Measurements from ENCODE around the gene ARL14EP.
A peak's percentile ranks its signal among the peaks of the same experiment; 100 is the strongest.

ARL14EP gene

GRCh38 chr11:30322826-30323710 lies at the start of gene ARL14EP:
TSS of gene ARL14EP (plus strand) at chr11:30323104. CDS start at chr11:30330949, 7,845 bp downstream.
- DNase-seq, result peak; percentile 95

GRCh38 chr11:30277176-30277575 lies 45.7 kb upstream of the ARL14EP start:
- DNase-seq, result no peak

- DNase-seq, result no peak
Observed at GRCh38 chr11:30279796-30280195, 43.1 kb upstream of the ARL14EP start.

- DNase-seq, result peak; percentile 57
Observed at GRCh38 chr11:30281476-30282288, 41.2 kb upstream of the ARL14EP start.

- peak; percentile 57 for DNase-seq
Observed at GRCh38 chr11:30282289-30282631, 40.6 kb upstream of the ARL14EP start.

- no peak for DNase-seq
Observed at GRCh38 chr11:30284836-30285235, 38.1 kb upstream of the ARL14EP start.

GRCh38 chr11:30285416-30286121 lies 37.3 kb upstream of the ARL14EP start:
- DNase-seq, result no peak

GRCh38 chr11:30291331-30291730 lies 31.6 kb upstream of the ARL14EP start:
- no peak for DNase-seq

- no peak for DNase-seq
Observed at GRCh38 chr11:30292545-30292944, 30.4 kb upstream of the ARL14EP start.

GRCh38 chr11:30295178-30295885 lies 27.6 kb upstream of the ARL14EP start:
- DNase-seq, result no peak

- no peak for DNase-seq
Observed at GRCh38 chr11:30304620-30305019, 18.3 kb upstream of the ARL14EP start.

GRCh38 chr11:30310623-30311022 lies 12.3 kb upstream of the ARL14EP start:
- DNase-seq, result no peak

- no peak for DNase-seq
Observed at GRCh38 chr11:30311189-30311588, 11.7 kb upstream of the ARL14EP start.

GRCh38 chr11:30312243-30312642 lies 10.7 kb upstream of the ARL14EP start:
- no peak for DNase-seq

- no peak for DNase-seq
Observed at GRCh38 chr11:30313580-30313979, 9.3 kb upstream of the ARL14EP start.

GRCh38 chr11:30314625-30315024 lies 8.3 kb upstream of the ARL14EP start:
- DNase-seq, result no peak

- no peak for DNase-seq
Observed at GRCh38 chr11:30316237-30316636, 6.7 kb upstream of the ARL14EP start.

- DNase-seq, result no peak
Observed at GRCh38 chr11:30317030-30317429, 5.9 kb upstream of the ARL14EP start.

- DNase-seq, result no peak
Observed at GRCh38 chr11:30321321-30321720, 1.6 kb upstream of the ARL14EP start.

- DNase-seq, result no peak
Observed at GRCh38 chr11:30322191-30322590, 713 bp upstream of the ARL14EP start.

- DNase-seq, result no peak
Observed at GRCh38 chr11:30326114-30326778, 3.3 kb downstream of the ARL14EP start.

- no peak for DNase-seq
Observed at GRCh38 chr11:30326906-30327305, 4.0 kb downstream of the ARL14EP start.
